OCI-LY7 (cell line): ENCODE measurements around the gene SAXO1.

Experiments used
- CTCF ChIP-seq: fragments of 200-600 bp; sonication (generic); conservative IDR thresholded peaks from 2 replicates; pipeline ENCODE4 v1.5.1; 2014; ENCODE audit warnings: mild to moderate bottlenecking, antibody characterized with exemption, low read length, moderate library complexity, mixed read lengths
- EZH2phosphoT487 ChIP-seq: fragments of 200-600 bp; sonication (generic); IDR thresholded peaks from 2 replicates; pipeline ENCODE4 v1.6.1; 2018; ENCODE audit warnings: low read depth, borderline replicate concordance, mild to moderate bottlenecking, mixed run types, antibody characterized with exemption, low read length, moderate library complexity, mixed read lengths

- no peak for TF ChIP-seq CTCF
- TF ChIP-seq EZH2phosphoT487, result no peak
These were observed 110.7 kb downstream of the SAXO1 start for GRCh38 chr9:18922161-18922885.
